ENCODE data around the gene SMIM38. TPM values are rescaled to one million over a fixed set of nuclear protein-coding genes. Genes with fewer than 3 reads are reported as not detected.
A peak's percentile ranks its signal among the peaks of the same experiment; 100 is the strongest.

SMIM38 gene
- total and polyA plus RNA-seq, 7 donors, result 0.03 to 0.54 (median 0.10) TPM; not detected in 1

DNA sequence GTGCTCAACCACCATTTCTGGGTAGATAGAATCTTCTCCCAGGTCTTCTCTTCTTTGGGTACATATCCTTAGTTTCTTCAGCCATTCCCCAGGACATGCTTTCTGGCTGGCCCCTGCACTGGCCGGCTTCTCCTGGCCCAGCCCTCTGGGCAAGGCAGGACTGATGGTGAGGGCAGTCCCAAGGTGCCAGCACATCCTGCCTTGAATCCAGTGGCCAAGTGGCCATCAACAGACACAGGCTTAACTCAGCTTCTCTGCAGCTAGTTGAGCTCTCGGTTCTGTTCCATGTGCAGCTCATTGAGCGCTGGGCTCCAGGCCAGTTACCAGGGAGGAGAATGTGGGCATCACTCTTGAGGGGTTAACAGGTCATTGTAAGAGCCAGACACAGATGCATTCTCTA lies 17.6 kb downstream of the SMIM38 start:
- TF ChIP-seq, protein P1, sequence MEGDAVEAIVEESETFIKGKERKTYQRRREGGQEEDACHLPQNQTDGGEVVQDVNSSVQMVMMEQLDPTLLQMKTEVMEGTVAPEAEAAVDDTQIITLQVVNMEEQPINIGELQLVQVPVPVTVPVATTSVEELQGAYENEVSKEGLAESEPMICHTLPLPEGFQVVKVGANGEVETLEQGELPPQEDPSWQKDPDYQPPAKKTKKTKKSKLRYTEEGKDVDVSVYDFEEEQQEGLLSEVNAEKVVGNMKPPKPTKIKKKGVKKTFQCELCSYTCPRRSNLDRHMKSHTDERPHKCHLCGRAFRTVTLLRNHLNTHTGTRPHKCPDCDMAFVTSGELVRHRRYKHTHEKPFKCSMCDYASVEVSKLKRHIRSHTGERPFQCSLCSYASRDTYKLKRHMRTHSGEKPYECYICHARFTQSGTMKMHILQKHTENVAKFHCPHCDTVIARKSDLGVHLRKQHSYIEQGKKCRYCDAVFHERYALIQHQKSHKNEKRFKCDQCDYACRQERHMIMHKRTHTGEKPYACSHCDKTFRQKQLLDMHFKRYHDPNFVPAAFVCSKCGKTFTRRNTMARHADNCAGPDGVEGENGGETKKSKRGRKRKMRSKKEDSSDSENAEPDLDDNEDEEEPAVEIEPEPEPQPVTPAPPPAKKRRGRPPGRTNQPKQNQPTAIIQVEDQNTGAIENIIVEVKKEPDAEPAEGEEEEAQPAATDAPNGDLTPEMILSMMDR (IDR thresholded peaks at IDR 0.05), result no peak
- 85 to 90% (median 90%) methylated on average over 3 of the region's 3 CpGs for WGBS, 3 donors
- intact Hi-C loops (cut with DNase I), result no loop called here

DNA sequence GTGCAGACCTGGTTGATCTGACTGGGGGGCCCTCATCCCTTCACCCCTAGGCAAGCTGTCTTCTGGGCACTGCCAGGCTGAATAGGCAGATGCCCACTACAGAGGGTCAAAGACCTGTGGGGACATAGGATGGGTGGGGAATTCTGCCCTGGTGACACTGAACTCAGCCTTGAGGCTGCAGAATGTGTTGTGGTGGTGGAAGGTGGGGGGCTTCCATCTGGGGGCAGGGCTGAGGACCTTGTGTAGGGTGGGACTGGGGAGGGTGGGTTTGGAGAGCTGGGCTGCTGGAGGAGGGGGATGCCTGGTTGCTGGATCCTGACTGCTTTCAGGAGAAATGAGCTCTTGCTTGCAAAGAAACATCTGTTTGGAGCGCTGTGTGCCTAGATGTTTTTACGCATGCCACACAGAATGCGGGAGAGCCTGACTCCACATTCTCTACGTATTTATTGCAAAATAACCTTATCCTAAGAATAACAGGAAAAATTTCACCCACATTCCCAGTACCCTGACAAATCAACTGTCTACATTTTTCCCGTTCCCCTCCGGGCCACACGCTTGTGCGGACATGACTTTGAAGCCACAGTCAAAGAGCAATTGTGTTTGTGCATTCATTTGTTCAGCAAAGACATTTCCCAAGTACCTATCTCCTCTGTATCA lies 18.3 kb downstream of the SMIM38 start:
- TF ChIP-seq, protein P1 (IDR thresholded peaks at IDR 0.05), result no peak
- Histone ChIP-seq H3K36me3 (ENCODE audit: insufficient read depth in 1 of 2, low read depth in 1 of 2) (no peaks in the 10 kb centered on the region), H3K27ac (no peak overlapping the region), H3K9me3 (no peaks in the 10 kb centered on the region), H3K27me3 (ENCODE audit: insufficient read depth in 3 of 3, low read length in 2 of 3) (peaks cover 0 to 4% (median 2%) of the 10 kb centered on the region in 3 donors), H3K4me3 (no peak overlapping the region), H3K4me1 (no peaks in the 10 kb centered on the region)
- DNase-seq (no peak), ATAC-seq (no peak)
- 70 to 91% (median 70%) methylated on average over 8 of the region's 8 CpGs for WGBS, 3 donors
- intact Hi-C loops (cut with DNase I), result no loop called here

More for the DNA sequence above, 17.6 kb downstream of the SMIM38 start:
- no peaks in the 10 kb centered on the region for H3K4me1 ChIP-seq
- no peak for ATAC-seq
- DNase-seq, result no peak
- H3K27ac ChIP-seq, result no peak overlapping the region
- H3K4me3 ChIP-seq, result no peak overlapping the region
- H3K9me3 ChIP-seq, result no peaks in the 10 kb centered on the region
- peaks cover 0 to 4% (median 2%) of the 10 kb centered on the region in 3 donors for H3K27me3 ChIP-seq (ENCODE audit: insufficient read depth in 3 of 3, low read length in 2 of 3)
- H3K36me3 ChIP-seq (ENCODE audit: insufficient read depth in 1 of 2, low read depth in 1 of 2), result no peaks in the 10 kb centered on the region

DNA sequence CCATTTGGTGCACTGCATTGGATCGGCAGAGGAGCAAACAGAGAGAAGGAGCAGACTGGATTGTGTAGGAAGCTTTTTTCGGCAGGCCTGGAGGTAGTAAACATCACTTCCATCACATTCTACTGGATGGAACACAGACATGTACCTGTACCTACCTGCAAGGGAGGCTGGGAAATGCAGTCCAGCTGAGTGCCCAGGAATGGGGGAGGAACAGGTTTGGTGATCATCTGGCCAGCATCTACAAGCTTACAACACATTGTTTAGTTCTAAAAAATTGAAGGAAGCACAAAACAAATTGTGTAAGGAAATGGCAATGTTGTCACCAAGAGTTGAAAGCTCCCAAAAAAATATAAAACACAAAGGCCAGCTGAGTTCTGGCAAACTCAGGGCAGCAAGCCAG lies 19.1 kb downstream of the SMIM38 start:
- Histone ChIP-seq H3K27me3 (ENCODE audit: insufficient read depth in 3 of 3, low read length in 2 of 3) (peaks cover 0 to 4% (median 0%) of the 10 kb centered on the region in 3 donors), H3K9me3 (no peaks in the 10 kb centered on the region), H3K36me3 (ENCODE audit: insufficient read depth in 1 of 2, low read depth in 1 of 2) (no peaks in the 10 kb centered on the region), H3K27ac (no peak overlapping the region), H3K4me3 (no peak overlapping the region), H3K4me1 (no peaks in the 10 kb centered on the region)
- DNase-seq (no peak), ATAC-seq (no peak)
- WGBS, 3 donors, result 90 to 95% (median 95%) methylated on average over 2 of the region's 2 CpGs
- TF ChIP-seq, protein P1 (IDR thresholded peaks at IDR 0.05), result no peak
- intact Hi-C loops (cut with DNase I), result no loop called here

DNA sequence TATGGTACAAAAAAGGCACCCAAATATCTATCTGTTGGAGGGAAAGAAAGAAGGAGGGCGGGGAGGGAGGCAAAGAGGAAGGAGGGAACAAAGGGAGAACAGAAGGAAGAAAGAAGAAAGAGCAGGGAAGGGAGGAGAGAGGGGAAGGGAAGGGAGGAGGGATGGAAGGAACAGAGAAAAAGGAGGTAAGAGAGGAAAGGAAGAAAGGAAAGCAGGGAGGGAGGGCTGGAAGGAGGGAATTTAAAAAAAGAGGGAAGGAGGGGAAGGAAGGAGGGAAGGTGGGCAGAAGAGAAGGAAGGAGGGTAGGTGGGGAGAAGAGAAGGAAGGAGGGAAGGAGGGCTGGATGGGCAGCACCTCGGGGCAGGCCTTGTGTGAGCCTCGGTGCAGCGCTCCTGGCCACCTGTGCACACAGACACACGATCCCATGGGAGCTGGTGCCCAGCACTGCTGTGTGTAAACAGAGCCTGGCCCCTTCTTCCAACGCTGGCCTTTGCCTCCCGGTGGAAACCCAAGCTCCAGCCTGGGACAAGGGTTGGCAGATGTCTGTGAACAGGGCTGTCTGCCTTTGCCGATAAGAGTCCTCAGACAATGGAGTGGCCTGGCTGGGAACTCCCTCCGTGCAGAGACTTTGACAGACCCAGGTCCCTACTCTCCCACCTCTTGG lies 23.2 kb downstream of the SMIM38 start:
- Histone ChIP-seq H3K4me3 (no peak overlapping the region), H3K36me3 (ENCODE audit: insufficient read depth in 1 of 2, low read depth in 1 of 2) (no peaks in the 10 kb centered on the region), H3K27me3 (ENCODE audit: insufficient read depth in 3 of 3, low read length in 2 of 3) (peaks cover 0 to 4% (median 0%) of the 10 kb centered on the region in 3 donors), H3K9me3 (no peaks in the 10 kb centered on the region), H3K27ac (no peak overlapping the region), H3K4me1 (no peaks in the 10 kb centered on the region)
- intact Hi-C loops (cut with DNase I), result no loop called here
- DNase-seq (no peak), ATAC-seq (peak in 2 of 4 donors; percentile 40 to 44)
- TF ChIP-seq, protein P1 (IDR thresholded peaks at IDR 0.05), result no peak
- WGBS, 3 donors, result 36 to 56% (median 48%) methylated on average over 9 of the region's 9 CpGs
